ENCODE measurements around the gene PIK3AP1. TPM values are rescaled to one million over a fixed set of nuclear protein-coding genes. Genes with fewer than 3 reads are reported as not detected.
"Not testable (repeated sequence)": the region's sequence is repeated elsewhere in the genome, so short reads cannot be mapped to it uniquely, and the experiment has no call there.

Gene PIK3AP1
- total and polyA plus RNA-seq, 7 donors = 6.1 to 22.0 (median 10.0) TPM

DNA sequence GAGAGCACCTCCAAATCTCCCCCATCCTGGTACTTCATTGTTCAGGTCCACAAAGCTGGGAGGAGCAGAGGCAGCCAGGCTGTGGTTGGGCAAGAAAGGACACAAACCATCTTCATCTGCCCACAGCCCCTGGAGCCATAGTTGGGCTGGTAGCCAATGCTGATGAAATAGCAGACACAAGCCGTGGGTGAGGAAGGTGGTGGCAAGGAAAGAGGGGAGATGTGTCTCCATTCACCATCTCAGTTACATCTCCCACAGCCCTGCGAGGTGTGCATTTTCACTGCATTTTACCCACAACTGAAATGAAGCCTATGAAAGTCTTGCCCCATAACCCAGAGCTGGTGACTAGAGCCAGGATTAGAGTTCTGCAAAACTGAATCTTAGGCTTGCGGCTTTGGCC lies 35.0 kb downstream of the PIK3AP1 start:
- no peaks in the 10 kb centered on the region for H3K27me3 ChIP-seq
- no peaks in the 10 kb centered on the region for H3K36me3 ChIP-seq
- DNase-seq = no peak
- H3K4me3 ChIP-seq = no peak overlapping the region
- H3K9me3 ChIP-seq = no peaks in the 10 kb centered on the region
- TF ChIP-seq POLR2AphosphoS5 (IDR thresholded peaks at IDR 0.05) = no peak
- TF ChIP-seq EP300 (IDR thresholded peaks at IDR 0.05) = no peak
- TF ChIP-seq, protein P1, sequence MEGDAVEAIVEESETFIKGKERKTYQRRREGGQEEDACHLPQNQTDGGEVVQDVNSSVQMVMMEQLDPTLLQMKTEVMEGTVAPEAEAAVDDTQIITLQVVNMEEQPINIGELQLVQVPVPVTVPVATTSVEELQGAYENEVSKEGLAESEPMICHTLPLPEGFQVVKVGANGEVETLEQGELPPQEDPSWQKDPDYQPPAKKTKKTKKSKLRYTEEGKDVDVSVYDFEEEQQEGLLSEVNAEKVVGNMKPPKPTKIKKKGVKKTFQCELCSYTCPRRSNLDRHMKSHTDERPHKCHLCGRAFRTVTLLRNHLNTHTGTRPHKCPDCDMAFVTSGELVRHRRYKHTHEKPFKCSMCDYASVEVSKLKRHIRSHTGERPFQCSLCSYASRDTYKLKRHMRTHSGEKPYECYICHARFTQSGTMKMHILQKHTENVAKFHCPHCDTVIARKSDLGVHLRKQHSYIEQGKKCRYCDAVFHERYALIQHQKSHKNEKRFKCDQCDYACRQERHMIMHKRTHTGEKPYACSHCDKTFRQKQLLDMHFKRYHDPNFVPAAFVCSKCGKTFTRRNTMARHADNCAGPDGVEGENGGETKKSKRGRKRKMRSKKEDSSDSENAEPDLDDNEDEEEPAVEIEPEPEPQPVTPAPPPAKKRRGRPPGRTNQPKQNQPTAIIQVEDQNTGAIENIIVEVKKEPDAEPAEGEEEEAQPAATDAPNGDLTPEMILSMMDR (IDR thresholded peaks at IDR 0.05) = no peak
- TF ChIP-seq POLR2A (IDR thresholded peaks at IDR 0.05) = no peak
- WGBS, 2 donors = 77 to 93% methylated on average over 3 of the region's 3 CpGs
- intact Hi-C loops (cut with DNase I) = no loop called here
- peaks cover 0 to 4% (median 0%) of the 10 kb centered on the region in 4 donors for H3K4me1 ChIP-seq
- H3K27ac ChIP-seq = no peak overlapping the region

DNA sequence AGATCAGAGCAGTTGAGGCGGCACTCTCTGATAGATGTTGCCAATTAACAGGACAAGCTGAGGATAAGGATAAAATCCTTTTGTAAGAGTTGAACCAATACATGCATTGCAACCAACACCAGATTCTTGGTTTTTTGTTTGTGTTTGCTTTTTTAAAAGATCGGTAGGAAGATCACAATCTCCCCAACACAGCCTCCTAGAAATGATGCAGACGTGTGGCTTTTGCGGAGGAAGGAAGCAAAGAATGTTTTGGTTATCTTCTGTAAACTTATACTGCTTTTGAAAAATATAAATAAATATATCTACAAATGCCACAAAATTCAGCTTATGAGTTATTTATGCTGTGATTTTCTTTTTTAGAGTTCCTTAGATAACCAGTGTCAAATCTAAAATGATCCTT lies 35.5 kb downstream of the PIK3AP1 start:
- no peak overlapping the region for H3K4me3 ChIP-seq
- H3K36me3 ChIP-seq = no peaks in the 10 kb centered on the region
- WGBS, 2 donors = 61 to 92% methylated on average over 4 of the region's 4 CpGs
- intact Hi-C loops (cut with DNase I) = no loop called here
- DNase-seq = no peak
- no peaks in the 10 kb centered on the region for H3K27me3 ChIP-seq
- H3K9me3 ChIP-seq = no peaks in the 10 kb centered on the region
- no peak overlapping the region for H3K27ac ChIP-seq
- peaks cover 0 to 4% (median 0%) of the 10 kb centered on the region in 4 donors for H3K4me1 ChIP-seq
- TF ChIP-seq, protein P1 (IDR thresholded peaks at IDR 0.05) = no peak
- TF ChIP-seq EP300 (IDR thresholded peaks at IDR 0.05) = no peak
- no peak for TF ChIP-seq POLR2A (IDR thresholded peaks at IDR 0.05)
- no peak for TF ChIP-seq POLR2AphosphoS5 (IDR thresholded peaks at IDR 0.05)

DNA sequence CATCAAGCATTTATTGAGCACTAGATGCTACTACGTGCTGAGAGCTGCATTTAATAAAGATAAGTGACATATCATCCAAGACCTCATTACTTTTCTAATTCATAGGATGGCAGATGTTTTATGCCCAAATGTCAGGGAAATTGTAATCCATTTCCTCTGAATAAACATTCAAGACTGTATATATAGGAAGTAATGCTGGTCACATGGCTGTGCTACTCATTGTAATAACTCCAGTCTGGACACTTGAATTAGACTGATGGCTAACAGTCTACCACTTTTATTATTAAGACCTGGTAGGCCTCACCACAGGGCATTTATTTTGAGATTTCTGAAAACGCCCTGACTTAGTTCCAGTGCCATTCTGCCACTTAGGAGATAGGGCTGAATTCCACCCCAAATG lies 36.6 kb downstream of the PIK3AP1 start:
- Histone ChIP-seq H3K4me1 (peaks cover 0 to 4% (median 0%) of the 10 kb centered on the region in 4 donors), H3K9me3 (no peaks in the 10 kb centered on the region), H3K27me3 (no peaks in the 10 kb centered on the region), H3K36me3 (no peaks in the 10 kb centered on the region), H3K27ac (no peak overlapping the region), H3K4me3 (no peak overlapping the region)
- DNase-seq = no peak
- intact Hi-C loops (cut with DNase I) = no loop called here
- TF ChIP-seq POLR2A (IDR thresholded peaks at IDR 0.05) = no peak
- WGBS, 2 donors = 73 to 94% methylated on average over 2 of the region's 2 CpGs

DNA sequence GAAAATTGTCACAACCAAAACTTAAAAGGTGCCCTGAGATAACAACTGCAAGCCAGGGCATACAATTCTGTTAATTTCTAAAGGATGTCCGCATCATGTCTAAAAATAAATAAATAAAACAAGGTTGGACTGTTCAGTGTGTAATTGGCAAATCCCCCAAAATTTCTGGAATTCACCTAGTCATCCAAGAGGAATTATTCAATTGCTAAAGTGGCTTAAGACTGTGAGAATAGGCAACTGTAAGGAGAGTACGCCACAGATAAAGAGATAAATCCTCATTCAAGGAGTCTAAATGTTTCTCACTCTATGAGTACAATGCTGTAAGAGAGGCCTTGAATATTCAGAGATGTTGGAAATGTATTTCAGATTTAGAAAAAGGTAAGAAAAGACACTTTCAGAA lies 37.2 kb downstream of the PIK3AP1 start:
- TF ChIP-seq POLR2AphosphoS5 (IDR thresholded peaks at IDR 0.05) (no peak), EP300 (IDR thresholded peaks at IDR 0.05) (no peak), POLR2A (IDR thresholded peaks at IDR 0.05) (no peak)
- TF ChIP-seq, protein P1 (IDR thresholded peaks at IDR 0.05) = no peak
- no peak for DNase-seq
- Histone ChIP-seq H3K27ac (no peak overlapping the region), H3K9me3 (no peaks in the 10 kb centered on the region), H3K36me3 (no peaks in the 10 kb centered on the region), H3K4me3 (no peak overlapping the region), H3K4me1 (peaks cover 0 to 4% (median 0%) of the 10 kb centered on the region in 4 donors), H3K27me3 (no peaks in the 10 kb centered on the region)
- intact Hi-C loops (cut with DNase I) = no loop called here
- WGBS, 2 donors = 92 to 94% methylated on average over 2 of the region's 2 CpGs

DNA sequence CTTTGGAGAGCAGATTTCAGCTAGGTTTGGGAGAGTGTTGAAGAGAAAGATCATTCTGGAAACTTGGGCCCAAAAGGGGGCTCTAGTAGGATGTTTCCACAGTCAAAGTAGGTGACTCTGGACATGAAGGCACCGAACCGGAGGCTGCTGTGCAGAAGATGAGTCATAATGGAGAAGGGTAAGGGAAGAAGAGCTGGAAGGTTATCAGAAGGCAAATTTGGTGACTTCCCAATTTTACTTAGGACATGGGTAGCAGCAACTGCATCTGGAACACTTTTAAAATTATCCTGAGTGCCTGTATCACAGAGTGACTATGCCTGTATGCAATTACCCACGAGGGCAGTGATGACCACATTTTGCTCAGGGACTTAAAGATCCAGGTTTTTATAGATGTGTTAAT lies 38.8 kb downstream of the PIK3AP1 start:
- TF ChIP-seq POLR2AphosphoS5 (IDR thresholded peaks at IDR 0.05) (no peak), EP300 (IDR thresholded peaks at IDR 0.05) (no peak), POLR2A (IDR thresholded peaks at IDR 0.05) (no peak)
- TF ChIP-seq, protein P1 (IDR thresholded peaks at IDR 0.05) = no peak
- H3K27ac ChIP-seq = no peak overlapping the region
- H3K4me3 ChIP-seq = no peak overlapping the region
- no peaks in the 10 kb centered on the region for H3K27me3 ChIP-seq
- H3K4me1 ChIP-seq = peaks cover 0 to 4% (median 0%) of the 10 kb centered on the region in 4 donors
- H3K9me3 ChIP-seq = no peaks in the 10 kb centered on the region
- no peak for DNase-seq
- 83 to 88% methylated on average over 3 of the region's 3 CpGs for WGBS, 2 donors
- intact Hi-C loops (cut with DNase I) = no loop called here
- no peaks in the 10 kb centered on the region for H3K36me3 ChIP-seq

DNA sequence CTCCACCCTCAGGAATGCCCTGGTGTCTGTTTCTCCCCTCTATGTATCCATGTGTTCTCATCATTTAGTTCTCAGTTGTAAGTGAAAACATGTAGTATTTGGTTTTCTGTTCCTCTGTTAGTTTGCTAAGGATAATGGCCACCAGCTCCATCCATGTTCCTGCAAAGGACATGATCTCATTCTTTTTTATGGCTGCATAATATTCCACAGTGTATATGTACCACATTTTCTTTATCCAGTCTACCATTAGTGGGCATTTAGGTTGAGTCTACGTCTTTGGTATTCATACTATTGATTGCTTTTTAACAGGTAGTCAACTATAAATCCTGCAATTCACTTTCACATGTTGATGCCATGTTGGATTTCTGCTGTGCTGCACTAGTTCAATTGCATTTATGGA lies 39.9 kb downstream of the PIK3AP1 start:
- DNase-seq; H3K36me3 ChIP-seq; H3K9me3 ChIP-seq; H3K4me1 ChIP-seq; H3K27me3 ChIP-seq; intact Hi-C loops (cut with DNase I); H3K27ac ChIP-seq; H3K4me3 ChIP-seq: not testable (repeated sequence)
- WGBS, 2 donors = 93 to 94% methylated on average over 1 of the region's 1 CpG
